ENCODE results near the gene TMEM191C. TPM values are rescaled to one million over a fixed set of nuclear protein-coding genes. Genes with fewer than 3 reads are reported as not detected.
"Not testable (repeated sequence)": the region's sequence is repeated elsewhere in the genome, so short reads cannot be mapped to it uniquely, and the experiment has no call there.

Gene TMEM191C
- total and polyA plus RNA-seq, 5 donors from 2014 or later, result 0.72 to 4.1 (median 1.4) TPM

DNA sequence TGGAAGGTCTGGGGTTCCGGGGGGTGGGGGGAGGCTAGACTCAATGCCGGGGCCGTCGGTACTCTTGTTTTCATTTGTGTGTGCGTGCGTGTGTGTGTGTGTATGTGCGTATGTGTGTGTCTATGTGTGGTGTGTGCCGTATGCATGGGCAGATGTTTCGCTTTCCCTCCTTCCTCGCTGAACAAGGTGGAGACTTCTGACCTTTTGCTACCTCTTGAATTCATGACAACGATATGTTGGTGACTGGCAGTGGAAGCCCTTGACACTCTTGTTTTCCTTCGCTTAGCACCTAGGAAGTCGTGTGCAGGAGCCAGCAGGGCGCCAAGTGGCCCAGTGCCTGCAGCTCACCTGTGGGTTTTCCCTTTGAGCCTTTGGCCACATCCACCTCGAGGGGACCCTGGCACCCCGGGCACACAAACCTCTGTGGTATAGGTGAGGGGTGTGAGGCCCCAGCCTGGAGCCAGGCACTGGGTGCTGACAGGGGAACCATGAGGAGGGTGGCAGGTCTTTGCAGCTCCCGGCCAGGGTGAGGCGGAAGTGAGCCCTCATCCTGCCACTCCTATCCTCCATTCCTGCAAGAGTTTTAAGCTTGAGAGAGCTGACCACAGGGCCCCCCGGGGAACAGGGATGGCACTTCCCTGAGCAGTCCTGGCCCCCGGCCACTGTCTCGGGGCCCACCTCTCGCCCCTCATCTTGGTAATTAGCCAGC lies 19.3 kb upstream of the TMEM191C start:
- Mint-ChIP-seq H3K36me3 (peaks cover 10% of the 10 kb centered on the region), H3K27ac (no peak overlapping the region), H3K27me3 (no peaks in the 10 kb centered on the region), H3K4me1 (no peaks in the 10 kb centered on the region), H3K4me3 (peak overlapping the region in 1 of 4 donors; percentile 1), H3K9me3 (no peaks in the 10 kb centered on the region)
- Histone ChIP-seq H3K4me3 (ENCODE audit: low read depth, low read length) (no peak overlapping the region), H3K27ac (ENCODE audit: insufficient read depth, low read length, poor library complexity, severe bottlenecking) (no peak overlapping the region), H3K4me1 (ENCODE audit: control insufficient read depth, insufficient read depth, low read length, poor library complexity, severe bottlenecking) (no peaks in the 10 kb centered on the region), H3K27me3 (ENCODE audit: control insufficient read depth, insufficient read depth, low read length) (no peaks in the 10 kb centered on the region), H3K9me3 (ENCODE audit: control insufficient read depth in 2 of 2, low read length in 2 of 2) (no peaks in the 10 kb centered on the region), H3K36me3 (ENCODE audit: control insufficient read depth, insufficient read depth, low read length) (peaks cover 9% of the 10 kb centered on the region)
- ATAC-seq (ENCODE audit: low read depth in 2 of 2) (no peak), DNase-seq (no peak)

DNA sequence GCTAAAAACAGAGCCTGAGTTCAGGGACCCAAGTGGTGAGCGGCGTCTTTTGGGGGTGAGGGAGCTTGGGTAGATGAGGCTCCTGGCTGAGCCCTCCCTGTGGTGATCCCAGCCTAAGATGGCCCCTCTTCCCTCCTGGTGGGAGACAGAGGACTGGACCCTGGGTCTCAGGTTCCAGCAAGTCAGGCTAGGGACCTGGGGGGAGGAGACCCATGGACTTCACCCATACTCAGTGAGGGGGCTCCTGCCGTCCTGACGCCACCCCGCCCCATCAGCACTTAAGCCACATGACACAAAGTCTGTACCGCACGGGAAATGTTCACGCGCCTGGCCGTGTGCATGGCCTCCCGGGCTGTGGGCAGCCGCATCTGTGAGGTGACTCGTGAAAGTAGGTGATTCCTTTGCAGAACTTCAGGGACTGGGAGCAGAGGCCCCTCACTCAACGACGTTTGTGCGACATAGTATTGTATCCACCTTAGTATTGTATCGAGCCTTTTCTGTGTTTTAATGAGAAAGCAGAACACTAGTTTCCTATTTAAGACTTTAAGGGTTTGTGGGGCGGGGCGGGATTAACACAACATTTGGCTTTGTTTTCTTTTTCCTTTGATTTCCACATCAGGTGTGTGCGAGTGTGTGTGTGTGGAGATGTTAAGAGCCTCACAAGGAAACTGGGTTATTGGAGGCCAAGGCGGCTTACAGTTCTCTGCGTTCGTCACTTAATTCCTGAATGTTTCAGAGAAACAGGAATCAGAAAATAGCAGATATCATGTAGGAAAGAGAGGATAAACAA lies 18.4 kb upstream of the TMEM191C start:
- ATAC-seq (ENCODE audit: low read depth in 2 of 2) (no peak), DNase-seq (no peak)
- H3K27me3 ChIP-seq (ENCODE audit: control insufficient read depth, insufficient read depth, low read length), result no peaks in the 10 kb centered on the region
- H3K9me3 Mint-ChIP-seq, result no peaks in the 10 kb centered on the region
- H3K4me3 ChIP-seq (ENCODE audit: low read depth, low read length), result no peak overlapping the region
- H3K36me3 ChIP-seq (ENCODE audit: control insufficient read depth, insufficient read depth, low read length), result peaks cover 9% of the 10 kb centered on the region
- H3K4me1 Mint-ChIP-seq, result no peaks in the 10 kb centered on the region
- peaks cover 10% of the 10 kb centered on the region for H3K36me3 Mint-ChIP-seq
- no peaks in the 10 kb centered on the region for H3K4me1 ChIP-seq (ENCODE audit: control insufficient read depth, insufficient read depth, low read length, poor library complexity, severe bottlenecking)
- H3K27ac Mint-ChIP-seq, result no peak overlapping the region
- H3K27ac ChIP-seq (ENCODE audit: insufficient read depth, low read length, poor library complexity, severe bottlenecking), result no peak overlapping the region
- H3K27me3 Mint-ChIP-seq, result no peaks in the 10 kb centered on the region
- H3K4me3 Mint-ChIP-seq, result no peak overlapping the region
- no peaks in the 10 kb centered on the region for H3K9me3 ChIP-seq (ENCODE audit: control insufficient read depth in 2 of 2, low read length in 2 of 2)

DNA sequence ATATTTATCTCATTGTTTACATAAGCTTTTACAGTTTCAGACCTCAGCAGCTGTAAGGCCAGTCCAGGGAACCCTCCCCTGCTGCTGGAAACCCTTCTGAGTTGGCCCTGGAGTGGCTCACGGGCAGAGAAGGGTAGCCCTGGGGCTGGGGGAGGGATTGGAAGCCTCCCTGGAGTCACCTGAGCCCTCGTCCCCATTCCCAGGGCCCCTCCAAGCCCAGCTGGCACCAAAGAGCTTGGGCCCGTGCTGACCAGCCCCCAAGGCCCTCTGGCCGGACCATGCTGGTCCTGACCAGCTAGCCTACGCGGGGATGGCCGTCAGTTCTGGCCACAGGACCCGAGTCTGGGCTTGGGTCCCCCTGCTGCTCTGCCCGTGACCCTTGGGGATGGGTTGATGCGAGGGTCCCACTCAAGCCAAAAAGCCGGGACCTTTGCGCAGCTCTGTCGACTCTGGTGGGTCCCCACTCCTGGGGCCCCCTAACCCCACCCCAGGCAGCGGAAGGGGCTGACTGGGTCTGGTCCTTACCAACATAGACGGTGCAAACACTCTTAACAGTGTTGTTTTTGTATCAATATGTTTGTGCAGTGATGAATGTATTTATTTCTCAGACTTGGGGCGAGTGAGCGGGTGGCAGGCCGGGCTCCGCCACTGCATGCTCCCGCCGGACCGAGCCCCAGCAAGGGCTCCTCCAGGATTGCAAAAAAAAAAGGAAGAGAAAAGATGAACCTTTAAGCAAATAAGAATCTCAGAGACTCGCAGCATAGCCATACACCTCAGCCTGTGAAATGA lies 17.5 kb upstream of the TMEM191C start:
- ATAC-seq (ENCODE audit: low read depth in 2 of 2) (no peak), DNase-seq (no peak)
- Histone ChIP-seq H3K27ac (ENCODE audit: insufficient read depth, low read length, poor library complexity, severe bottlenecking) (no peak overlapping the region), H3K27me3 (ENCODE audit: control insufficient read depth, insufficient read depth, low read length) (no peaks in the 10 kb centered on the region), H3K4me3 (ENCODE audit: low read depth, low read length) (no peak overlapping the region), H3K4me1 (ENCODE audit: control insufficient read depth, insufficient read depth, low read length, poor library complexity, severe bottlenecking) (no peaks in the 10 kb centered on the region), H3K36me3 (ENCODE audit: control insufficient read depth, insufficient read depth, low read length) (peaks cover 8% of the 10 kb centered on the region), H3K9me3 (ENCODE audit: control insufficient read depth in 2 of 2, low read length in 2 of 2) (no peaks in the 10 kb centered on the region)
- Mint-ChIP-seq H3K4me1 (no peaks in the 10 kb centered on the region), H3K4me3 (no peak overlapping the region), H3K27ac (no peak overlapping the region), H3K36me3 (peaks cover 7% of the 10 kb centered on the region), H3K9me3 (no peaks in the 10 kb centered on the region), H3K27me3 (no peaks in the 10 kb centered on the region)

DNA sequence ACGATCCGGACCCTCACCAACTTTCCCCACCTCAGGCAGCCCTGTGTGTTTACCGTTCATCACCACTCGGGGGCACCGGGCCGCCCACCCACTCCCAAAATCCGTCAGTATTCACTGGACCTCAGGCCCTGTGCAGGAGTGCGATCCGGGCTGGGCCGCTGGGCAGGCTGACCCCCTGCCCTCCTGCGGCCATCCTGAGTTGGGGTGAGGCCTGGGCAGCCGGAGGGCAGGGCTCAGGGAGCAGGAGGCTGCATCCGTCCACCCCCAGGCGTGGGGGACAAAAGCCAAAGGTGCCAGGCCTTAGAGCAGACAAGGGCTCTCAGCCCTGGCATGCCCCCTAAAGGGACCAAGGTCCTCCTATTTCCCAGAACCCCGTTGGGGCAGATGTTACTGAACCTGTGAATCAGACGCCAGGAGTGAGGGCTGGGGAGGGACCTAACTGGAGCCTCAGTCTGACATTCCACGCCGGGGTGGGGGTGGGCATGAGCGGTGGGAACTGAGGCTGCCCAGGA lies 16.8 kb upstream of the TMEM191C start:
- no peaks in the 10 kb centered on the region for H3K9me3 ChIP-seq (ENCODE audit: control insufficient read depth in 2 of 2, low read length in 2 of 2)
- no peaks in the 10 kb centered on the region for H3K27me3 ChIP-seq (ENCODE audit: control insufficient read depth, insufficient read depth, low read length)
- no peak overlapping the region for H3K4me3 Mint-ChIP-seq
- no peaks in the 10 kb centered on the region for H3K4me1 ChIP-seq (ENCODE audit: control insufficient read depth, insufficient read depth, low read length, poor library complexity, severe bottlenecking)
- no peaks in the 10 kb centered on the region for H3K9me3 Mint-ChIP-seq
- H3K36me3 Mint-ChIP-seq, result peaks cover 4% of the 10 kb centered on the region
- H3K36me3 ChIP-seq (ENCODE audit: control insufficient read depth, insufficient read depth, low read length), result peaks cover 3% of the 10 kb centered on the region
- ATAC-seq (ENCODE audit: low read depth in 2 of 2), result no peak
- H3K27ac Mint-ChIP-seq, result no peak overlapping the region
- H3K27ac ChIP-seq (ENCODE audit: insufficient read depth, low read length, poor library complexity, severe bottlenecking), result no peak overlapping the region
- DNase-seq, result no peak
- no peak overlapping the region for H3K4me3 ChIP-seq (ENCODE audit: low read depth, low read length)
- no peaks in the 10 kb centered on the region for H3K27me3 Mint-ChIP-seq
- H3K4me1 Mint-ChIP-seq, result no peaks in the 10 kb centered on the region

DNA sequence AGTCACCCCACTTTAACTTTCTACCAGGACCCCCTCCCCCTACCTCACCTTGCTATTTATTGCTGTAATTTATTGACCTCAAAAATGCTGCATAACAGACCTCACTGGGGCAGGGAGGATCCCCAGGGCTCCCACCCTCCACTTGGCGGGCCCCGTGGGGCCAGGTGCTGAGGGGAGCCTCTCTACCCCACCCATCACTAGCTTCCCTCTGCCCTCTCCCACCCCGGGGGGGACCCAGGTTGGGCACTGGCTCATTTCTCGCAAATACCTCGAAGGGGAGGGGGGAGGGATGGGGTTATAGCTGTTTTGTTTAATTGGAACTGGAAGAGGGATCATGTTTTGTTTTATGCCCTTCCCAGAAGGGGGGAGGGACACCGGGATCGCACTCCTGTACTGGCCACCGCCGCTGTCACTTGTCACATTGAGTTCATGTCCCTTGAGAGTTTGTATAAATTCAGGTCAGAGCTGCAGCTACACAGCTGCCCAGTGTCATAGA lies 16.3 kb upstream of the TMEM191C start:
- peaks cover 3% of the 10 kb centered on the region for H3K36me3 ChIP-seq (ENCODE audit: control insufficient read depth, insufficient read depth, low read length)
- H3K4me3 ChIP-seq (ENCODE audit: low read depth, low read length), result no peak overlapping the region
- H3K27me3 Mint-ChIP-seq, result no peaks in the 10 kb centered on the region
- no peak for DNase-seq
- H3K27ac Mint-ChIP-seq, result no peak overlapping the region
- peaks cover 4% of the 10 kb centered on the region for H3K36me3 Mint-ChIP-seq
- no peaks in the 10 kb centered on the region for H3K9me3 ChIP-seq (ENCODE audit: control insufficient read depth in 2 of 2, low read length in 2 of 2)
- no peaks in the 10 kb centered on the region for H3K4me1 Mint-ChIP-seq
- no peaks in the 10 kb centered on the region for H3K9me3 Mint-ChIP-seq
- H3K27ac ChIP-seq (ENCODE audit: insufficient read depth, low read length, poor library complexity, severe bottlenecking), result no peak overlapping the region
- H3K4me3 Mint-ChIP-seq, result no peak overlapping the region
- no peak for ATAC-seq (ENCODE audit: low read depth in 2 of 2)
- H3K4me1 ChIP-seq (ENCODE audit: control insufficient read depth, insufficient read depth, low read length, poor library complexity, severe bottlenecking), result no peaks in the 10 kb centered on the region
- no peaks in the 10 kb centered on the region for H3K27me3 ChIP-seq (ENCODE audit: control insufficient read depth, insufficient read depth, low read length)

DNA sequence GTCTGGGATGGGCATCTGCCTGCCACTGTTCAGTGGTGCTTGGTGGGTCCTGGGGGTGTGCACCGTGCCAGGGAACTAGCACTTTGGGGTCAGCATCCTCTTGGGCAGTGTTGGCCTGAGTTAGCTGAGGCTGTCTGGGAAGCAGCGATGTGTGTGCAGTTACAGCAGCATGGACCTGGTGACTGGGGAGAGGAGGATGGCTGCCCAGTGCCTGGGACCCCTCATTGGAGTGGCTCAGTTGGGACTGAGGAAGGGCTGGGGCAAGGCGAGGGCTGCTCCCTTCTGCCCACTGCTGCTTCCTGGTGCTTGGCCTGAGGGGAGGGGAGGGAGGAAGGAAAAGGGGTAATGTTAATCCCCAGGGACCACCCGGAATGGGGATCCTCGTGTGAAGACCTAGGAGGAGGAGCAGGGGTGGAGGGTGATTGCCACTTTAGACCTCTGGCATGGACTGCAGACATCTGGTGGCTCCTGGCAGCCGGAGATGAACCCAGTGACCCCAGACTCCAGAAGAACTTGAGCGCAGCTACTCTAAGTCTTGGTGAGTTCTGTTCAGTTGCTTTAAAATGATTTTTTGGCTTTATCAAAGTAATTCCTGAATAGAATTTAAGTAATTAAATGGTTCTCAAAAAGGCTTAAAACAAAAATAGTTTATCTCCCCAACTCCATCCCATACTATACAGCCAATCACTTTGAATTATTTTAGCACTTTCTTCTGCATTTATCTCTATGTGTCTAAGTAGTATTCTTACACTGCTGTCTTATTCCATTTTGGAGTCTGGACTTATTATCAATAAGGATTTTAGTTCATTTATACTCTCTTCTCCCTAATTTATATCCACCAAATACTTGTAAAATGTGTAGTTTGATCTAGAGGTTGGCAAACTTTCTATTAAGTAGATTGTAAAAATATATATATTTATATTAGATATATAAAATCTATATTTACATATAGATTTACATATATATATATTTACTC lies 15.4 kb upstream of the TMEM191C start:
- H3K9me3 Mint-ChIP-seq, result no peaks in the 10 kb centered on the region
- H3K27me3 Mint-ChIP-seq, result no peaks in the 10 kb centered on the region
- no peak overlapping the region for H3K4me3 Mint-ChIP-seq
- DNase-seq (no peak), ATAC-seq (ENCODE audit: low read depth in 2 of 2) (no peak)
- no peaks in the 10 kb centered on the region for H3K4me1 Mint-ChIP-seq
- Histone ChIP-seq H3K4me1 (ENCODE audit: control insufficient read depth, insufficient read depth, low read length, poor library complexity, severe bottlenecking) (no peaks in the 10 kb centered on the region), H3K9me3 (ENCODE audit: control insufficient read depth in 2 of 2, low read length in 2 of 2) (no peaks in the 10 kb centered on the region), H3K27me3 (ENCODE audit: control insufficient read depth, insufficient read depth, low read length) (no peaks in the 10 kb centered on the region), H3K36me3 (ENCODE audit: control insufficient read depth, insufficient read depth, low read length) (no peaks in the 10 kb centered on the region), H3K27ac (ENCODE audit: insufficient read depth, low read length, poor library complexity, severe bottlenecking) (no peak overlapping the region), H3K4me3 (ENCODE audit: low read depth, low read length) (no peak overlapping the region)
- H3K36me3 Mint-ChIP-seq, result peaks cover 4% of the 10 kb centered on the region
- H3K27ac Mint-ChIP-seq, result no peak overlapping the region

DNA sequence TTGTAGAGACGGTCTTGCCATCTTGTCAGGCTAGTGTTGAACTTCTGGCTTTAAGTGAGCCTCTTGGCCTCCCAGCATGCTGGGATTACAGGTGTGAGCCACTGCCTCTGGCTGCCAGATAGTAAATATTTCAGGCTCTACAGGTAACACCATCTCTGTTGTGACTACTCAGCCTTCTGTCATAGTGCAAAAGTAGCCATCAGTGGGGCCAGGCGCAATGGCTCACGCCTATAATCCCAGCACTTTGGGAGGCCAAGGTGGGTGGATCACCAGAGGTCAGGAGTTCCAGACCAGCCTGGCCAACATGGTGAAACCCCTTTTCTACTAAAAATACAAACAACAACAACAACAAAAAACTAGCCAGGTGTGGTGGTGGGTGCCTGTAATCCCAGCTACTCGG lies 14.5 kb upstream of the TMEM191C start:
- not testable (repeated sequence) for H3K4me1 Mint-ChIP-seq; H3K36me3 Mint-ChIP-seq; H3K27me3 ChIP-seq (ENCODE audit: control insufficient read depth, insufficient read depth, low read length); H3K4me3 ChIP-seq (ENCODE audit: low read depth, low read length); H3K9me3 Mint-ChIP-seq; H3K27ac Mint-ChIP-seq; H3K36me3 ChIP-seq (ENCODE audit: control insufficient read depth, insufficient read depth, low read length); H3K9me3 ChIP-seq (ENCODE audit: control insufficient read depth in 2 of 2, low read length in 2 of 2); DNase-seq; ATAC-seq (ENCODE audit: low read depth in 2 of 2); H3K4me1 ChIP-seq (ENCODE audit: control insufficient read depth, insufficient read depth, low read length, poor library complexity, severe bottlenecking); H3K4me3 Mint-ChIP-seq; H3K27me3 Mint-ChIP-seq; H3K27ac ChIP-seq (ENCODE audit: insufficient read depth, low read length, poor library complexity, severe bottlenecking)
